K562 (cell line): ENCODE measurements around the gene ELP5. TPM values are rescaled to one million over a fixed set of nuclear protein-coding genes. Genes with fewer than 3 reads are reported as not detected.

Experiments used
- MAZ ChIP-seq, 2 experiments: fragments of 450-650 bp in 1 of 2; sonication (generic) in 1 of 2; formaldehyde crosslinking; IDR thresholded peaks in 1 of 2; conservative IDR thresholded peaks in 1 of 2; 2 replicates each; pipeline versions ENCODE4 v1.4.0 to v1.5.0; 2020; ENCODE audit warnings: mild to moderate bottlenecking in 1 of 2, missing genetic modification reagents in 1 of 2
- POLR2A ChIP-seq: fragments of 450-650 bp; conservative IDR thresholded peaks from 2 replicates; pipeline ENCODE4 v1.6.1; 2016
- SPI1 ChIP-seq: IDR thresholded peaks from 2 replicates; pipeline ENCODE4 v1.6.1; 2011; ENCODE audit warnings: low read depth, low read length, control low read depth, borderline replicate concordance
- ZFX ChIP-seq: sonication (generic); formaldehyde crosslinking; IDR thresholded peaks from 2 replicates; pipeline ENCODE4 v1.8.0; 2022; ENCODE audit warnings: mild to moderate bottlenecking, missing genetic modification reagents, moderate library complexity
- ZNF263 ChIP-seq: sonication (generic); formaldehyde crosslinking; IDR thresholded peaks from 2 replicates; pipeline ENCODE4 v1.8.0; 2022; ENCODE audit warnings: mild to moderate bottlenecking, missing genetic modification reagents, borderline replicate concordance
- ZNF347 ChIP-seq: fragments of 450-650 bp; formaldehyde crosslinking; IDR thresholded peaks from 2 replicates; pipeline ENCODE4 v1.4.0; 2020; ENCODE audit warnings: low read depth, mild to moderate bottlenecking, moderate library complexity
- ZNF592 ChIP-seq: fragments of 450-650 bp; IDR thresholded peaks from 2 replicates; pipeline ENCODE4 v1.6.1; 2017; ENCODE audit warnings: antibody characterized with exemption, mild to moderate bottlenecking
- polyA plus RNA-seq, 8 experiments: library from polyadenylated mRNA; depleted of rRNA in 4 of 8; stranded (reverse) in 5 of 8; unstranded in 3 of 8; fragments of >200 nt; fragmentation: Nextera tagmentation in 2 of 8; fragmentation: Illumina TruSeq in 1 of 8; extraction: Ambion mirVana in 2 of 8; extraction: Trizol in 1 of 8; gene quantifications; 2 replicates each; pipeline versions ENCODE4 v1.2.1 to v1.2.3, GENCODE V29; 2011 to 2014; ENCODE audit warnings: inconsistent platforms in 1 of 8, missing spikeins in 1 of 8
- total RNA-seq, 7 experiments: library from RNA; depleted of rRNA in 6 of 7; stranded (reverse); fragments of >200 nt in 6 of 7; fragmentation: Illumina TruSeq in 2 of 7; extraction: Trizol in 2 of 7; gene quantifications; 2 replicates each; pipeline versions ENCODE4 v1.2.1 to v1.2.3, GENCODE V29; 2011 to 2021; ENCODE audit warnings: low replicate concordance in 1 of 7

ELP5 gene
- total and polyA plus RNA-seq, 9 of the 15 experiments (the other 6 are each of a cell fraction or from before 2014, with no cell fraction given) = 25.7 to 77.9 (median 52.9) TPM

GRCh38 chr17:7217113-7217987, 34.7 kb upstream of the ELP5 start (continued):
- TF ChIP-seq ZNF592 (0 out of 2 replicates have a peak, but pooled peaks have one; percentile 35), SPI1 (0 out of 2 replicates have a peak, but pooled peaks have one; percentile 37), ZNF347 (CRISPR knock-in tag) (no peak), POLR2A (0 out of 2 replicates have a peak, but pooled peaks have one; percentile 24), ZNF263 (peak; percentile 62), MAZ (CRISPR knock-in tag; conservative IDR thresholded peaks at IDR 0.05 in 1 of 2, IDR thresholded peaks at IDR 0.05 in 1 of 2) (peak in 1 of 2 experiments; percentile 42; a peak in 1 of 4 replicates), ZFX (CRISPR knock-in tag) (0 out of 2 replicates have a peak, but pooled peaks have one; percentile 7)
